ENCODE measurements around the gene ZC3H7B.

The ZC3H7B gene

GRCh38 chr22:41345807-41346335 is 44.5 kb downstream of the ZC3H7B start:
- no peak for TF ChIP-seq MYC (IDR thresholded peaks at IDR 0.05; ENCODE audit: low read depth, low read length)
- no peak for TF ChIP-seq CTCF (IDR thresholded peaks at IDR 0.05; ENCODE audit: low read depth, low read length)
- no peak for TF ChIP-seq POLR2A (IDR thresholded peaks at IDR 0.05; ENCODE audit: extremely low read depth, insufficient read length)
- TF ChIP-seq MAX (IDR thresholded peaks at IDR 0.05; ENCODE audit: low read depth, low read length), result no peak
- no peak overlapping the region for H3K4me3 ChIP-seq (ENCODE audit: low read depth, low read length)
- no peak for DNase-seq (ENCODE audit: low read depth)

GRCh38 chr22:41347066-41347859 is 45.9 kb downstream of the ZC3H7B start:
- H3K4me3 ChIP-seq (ENCODE audit: low read depth, low read length), result no peak overlapping the region
- TF ChIP-seq MYC (IDR thresholded peaks at IDR 0.05; ENCODE audit: low read depth, low read length) (no peak), MAX (IDR thresholded peaks at IDR 0.05; ENCODE audit: low read depth, low read length) (no peak), CTCF (IDR thresholded peaks at IDR 0.05; ENCODE audit: low read depth, low read length) (no peak), POLR2A (IDR thresholded peaks at IDR 0.05; ENCODE audit: extremely low read depth, insufficient read length) (no peak)
- no peak for DNase-seq (ENCODE audit: low read depth)

GRCh38 chr22:41348964-41349484 is 47.7 kb downstream of the ZC3H7B start:
- no peak overlapping the region for H3K4me3 ChIP-seq (ENCODE audit: low read depth, low read length)
- DNase-seq (ENCODE audit: low read depth), result no peak
- no peak for TF ChIP-seq MYC (IDR thresholded peaks at IDR 0.05; ENCODE audit: low read depth, low read length)

- H3K4me3 ChIP-seq (ENCODE audit: low read depth, low read length), result no peak overlapping the region
- no peak for DNase-seq (ENCODE audit: low read depth)
- TF ChIP-seq MYC (IDR thresholded peaks at IDR 0.05; ENCODE audit: low read depth, low read length), result no peak
- TF ChIP-seq CTCF (IDR thresholded peaks at IDR 0.05; ENCODE audit: low read depth, low read length), result no peak
- TF ChIP-seq POLR2A (IDR thresholded peaks at IDR 0.05; ENCODE audit: extremely low read depth, insufficient read length), result no peak
- no peak for TF ChIP-seq MAX (IDR thresholded peaks at IDR 0.05; ENCODE audit: low read depth, low read length)
These were observed 48.8 kb downstream of the ZC3H7B start for GRCh38 chr22:41350087-41350486.

GRCh38 chr22:41351011-41351410 is 49.7 kb downstream of the ZC3H7B start:
- DNase-seq (ENCODE audit: low read depth), result no peak
- TF ChIP-seq MYC (IDR thresholded peaks at IDR 0.05; ENCODE audit: low read depth, low read length) (no peak), CTCF (IDR thresholded peaks at IDR 0.05; ENCODE audit: low read depth, low read length) (no peak), MAX (IDR thresholded peaks at IDR 0.05; ENCODE audit: low read depth, low read length) (no peak), POLR2A (IDR thresholded peaks at IDR 0.05; ENCODE audit: extremely low read depth, insufficient read length) (no peak)
- H3K4me3 ChIP-seq (ENCODE audit: low read depth, low read length), result no peak overlapping the region

GRCh38 chr22:41352058-41352457 is 50.7 kb downstream of the ZC3H7B start:
- no peak for TF ChIP-seq POLR2A (IDR thresholded peaks at IDR 0.05; ENCODE audit: extremely low read depth, insufficient read length)
- TF ChIP-seq MYC (IDR thresholded peaks at IDR 0.05; ENCODE audit: low read depth, low read length), result no peak
- TF ChIP-seq MAX (IDR thresholded peaks at IDR 0.05; ENCODE audit: low read depth, low read length), result no peak
- no peak for TF ChIP-seq CTCF (IDR thresholded peaks at IDR 0.05; ENCODE audit: low read depth, low read length)
- no peak for DNase-seq (ENCODE audit: low read depth)
- no peak overlapping the region for H3K4me3 ChIP-seq (ENCODE audit: low read depth, low read length)

All from NB4 (cell line).